CD4-positive, alpha-beta T cell treated with Interleukin-1 beta for 1 hour (primary cell): ENCODE data around the gene PFDN1.

Experiments used
- DNase-seq, 2 donors: peaks; one replicate each; pipeline ENCODE4 v3.0.0-alpha.2; 2020 to 2022

The PFDN1 gene

DNA sequence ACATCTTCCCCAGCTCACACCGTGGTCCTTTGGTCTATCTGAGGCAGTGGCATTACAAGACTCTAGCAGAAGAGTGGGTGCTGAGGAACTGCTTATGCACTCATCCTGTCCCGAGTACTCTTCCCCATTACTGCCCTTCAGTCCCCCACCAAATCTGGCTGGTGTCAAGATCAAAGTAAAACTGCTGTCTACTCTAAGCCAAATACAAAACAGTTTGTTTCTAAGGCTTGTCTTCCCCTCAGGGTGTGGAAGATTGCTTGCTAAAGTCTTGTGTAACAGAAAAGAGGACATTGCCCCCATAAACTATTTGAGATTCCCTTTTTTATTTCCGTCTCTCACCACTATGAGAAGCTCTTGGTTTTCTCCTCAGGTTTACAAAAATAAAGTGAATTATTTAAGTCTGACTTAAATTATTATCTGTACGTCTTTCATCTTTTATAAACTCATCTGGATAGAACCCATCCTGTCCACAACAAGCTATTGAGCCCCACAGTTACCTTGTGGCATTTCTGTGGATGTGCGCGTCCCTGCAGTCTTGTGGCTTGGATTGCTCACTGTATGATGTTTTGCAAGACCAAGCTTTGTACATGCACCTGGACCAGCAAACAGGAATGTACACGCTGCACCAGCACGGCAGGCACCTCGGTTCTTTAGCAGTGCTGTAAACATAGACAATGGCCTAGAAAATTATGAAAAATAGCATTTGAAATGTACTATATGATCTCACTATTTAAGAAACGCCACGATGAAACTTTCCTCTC is 66.9 kb downstream of the PFDN1 start:
- no peak for DNase-seq

GRCh38 chr5:140234377-140234989 is 68.4 kb downstream of the PFDN1 start:
- no peak for DNase-seq

DNA sequence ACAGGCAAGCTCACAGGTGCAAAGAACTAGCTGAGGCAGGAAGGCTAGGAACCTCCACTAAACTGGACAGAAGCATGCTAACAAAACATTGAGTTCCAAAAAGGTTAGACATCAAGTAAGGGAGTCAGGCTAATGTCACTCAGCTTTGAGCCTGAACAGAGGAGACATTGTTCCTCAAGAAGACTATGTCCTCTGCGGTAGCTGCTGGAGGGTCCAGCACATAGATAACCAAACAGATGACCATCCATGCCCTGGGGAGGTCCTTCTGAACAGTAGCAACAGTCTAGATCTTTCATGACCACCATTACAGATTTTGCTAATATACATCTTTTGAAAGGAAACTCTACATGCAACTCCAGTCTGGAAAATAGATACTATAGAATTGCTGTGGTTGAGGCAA is 70.2 kb downstream of the PFDN1 start:
- no peak for DNase-seq

GRCh38 chr5:140230373-140230772 is 72.5 kb downstream of the PFDN1 start:
- no peak for DNase-seq

DNA sequence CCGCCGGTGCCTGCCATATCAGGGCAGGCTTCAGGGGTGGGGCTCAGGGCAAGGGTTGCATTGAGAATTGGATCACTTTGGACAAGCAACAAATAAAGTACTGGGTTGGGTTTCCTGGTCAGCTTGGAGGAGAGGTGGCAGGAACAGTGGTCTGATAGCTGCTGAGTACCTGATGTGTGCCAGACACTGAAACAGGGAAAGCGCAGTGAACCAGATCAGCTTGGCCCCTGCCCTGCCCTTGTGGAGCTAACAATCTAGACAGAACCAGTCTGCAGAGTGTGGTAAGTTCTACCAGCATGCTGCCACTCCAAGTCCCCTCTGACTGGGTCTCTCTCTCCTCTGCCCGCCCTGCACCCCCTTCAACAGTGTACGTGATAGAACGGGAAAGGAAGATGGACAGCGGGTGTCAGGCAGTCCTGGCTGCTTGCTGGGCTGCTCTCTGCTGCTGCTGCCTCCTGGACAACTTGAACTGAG is 74.5 kb downstream of the PFDN1 start:
- no peak for DNase-seq

GRCh38 chr5:140227046-140227445 is 75.9 kb downstream of the PFDN1 start:
- DNase-seq, result no peak

- no peak for DNase-seq
These were observed 77.5 kb downstream of the PFDN1 start for GRCh38 chr5:140225396-140225795.

DNA sequence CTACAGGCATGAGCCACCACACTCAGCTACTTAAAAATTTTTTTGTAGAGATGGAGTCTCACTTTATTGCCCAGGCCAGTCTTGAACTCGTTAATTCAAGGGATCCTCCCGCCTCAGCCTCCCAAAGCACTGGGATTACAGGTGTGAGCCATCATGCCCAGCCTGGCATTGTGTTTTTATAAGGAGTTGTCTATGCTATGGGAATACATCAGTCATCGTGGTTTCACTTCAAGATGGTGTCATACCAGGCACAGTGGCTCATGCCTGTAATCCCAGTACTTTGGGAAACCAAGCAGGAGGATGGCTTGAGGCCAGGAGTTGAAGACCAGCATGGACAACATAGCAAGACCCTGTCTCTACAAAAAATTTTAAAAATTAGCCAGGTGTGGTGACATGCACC is 78.2 kb downstream of the PFDN1 start:
- no peak for DNase-seq

GRCh38 chr5:140223567-140223966 is 79.3 kb downstream of the PFDN1 start:
- DNase-seq, result no peak

DNA sequence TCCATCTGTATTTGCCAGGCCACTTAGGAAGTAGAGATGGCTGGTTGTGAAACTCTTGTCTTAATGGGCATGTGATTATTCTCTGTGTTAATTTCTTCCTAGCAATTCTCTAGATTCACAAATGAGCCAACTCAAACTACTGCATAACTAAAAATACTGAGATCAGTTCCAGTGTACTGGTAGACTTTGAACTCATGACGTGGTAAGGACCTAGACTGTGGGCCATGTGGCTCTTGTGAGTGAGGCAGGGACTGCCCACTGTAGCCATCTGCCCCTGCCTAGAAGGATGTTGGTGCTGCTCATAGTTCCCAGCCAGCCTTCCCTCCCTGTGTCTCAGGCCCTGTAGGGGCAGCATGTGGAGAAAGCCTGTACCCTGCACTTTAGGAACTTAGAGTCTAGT is 80.5 kb downstream of the PFDN1 start:
- no peak for DNase-seq

DNA sequence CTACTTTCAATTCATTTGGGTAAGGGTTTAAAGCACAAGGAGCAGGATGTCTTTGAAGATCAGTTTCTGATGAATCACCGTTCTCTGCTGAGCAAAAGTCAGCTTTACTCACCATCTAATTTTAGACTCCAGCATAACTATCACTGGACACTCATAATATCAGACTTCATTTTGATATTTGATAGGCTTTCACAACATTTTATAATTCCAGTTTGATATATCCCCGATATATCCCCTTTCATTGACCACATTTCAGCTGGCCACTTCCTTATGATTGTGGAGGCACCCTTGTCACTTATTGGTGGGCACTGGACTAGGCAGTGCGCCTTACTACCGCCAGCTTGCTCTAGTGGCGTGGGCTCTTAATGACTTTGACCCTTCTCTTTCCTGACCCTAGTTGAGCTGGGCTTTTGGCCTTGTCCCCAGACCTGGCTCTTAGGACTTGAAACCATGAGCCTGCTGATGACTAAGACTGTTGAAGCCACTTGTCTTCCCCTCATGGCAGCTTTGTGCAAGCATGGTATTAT is 81.1 kb downstream of the PFDN1 start:
- DNase-seq, result no peak

DNA sequence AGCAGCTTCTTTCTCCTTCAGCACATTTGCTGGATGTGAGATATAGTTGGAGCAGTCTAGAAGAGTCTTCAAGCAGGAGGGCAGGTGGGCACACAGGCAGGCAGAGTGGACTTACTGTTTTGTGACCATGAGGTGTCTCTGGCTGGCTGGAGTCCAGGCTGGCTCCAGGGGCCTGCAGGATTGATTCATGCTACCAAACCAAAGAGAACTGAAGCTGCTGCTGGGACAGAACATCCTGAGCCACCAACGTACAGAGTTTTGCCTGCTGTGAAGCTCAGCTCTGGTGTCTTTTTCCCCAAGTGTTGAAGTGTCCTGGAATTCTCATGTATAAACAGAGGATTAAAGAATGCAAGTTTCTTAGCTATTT is 82.2 kb downstream of the PFDN1 start:
- DNase-seq, result no peak

GRCh38 chr5:140220032-140220697 is 82.7 kb downstream of the PFDN1 start:
- no peak for DNase-seq

DNA sequence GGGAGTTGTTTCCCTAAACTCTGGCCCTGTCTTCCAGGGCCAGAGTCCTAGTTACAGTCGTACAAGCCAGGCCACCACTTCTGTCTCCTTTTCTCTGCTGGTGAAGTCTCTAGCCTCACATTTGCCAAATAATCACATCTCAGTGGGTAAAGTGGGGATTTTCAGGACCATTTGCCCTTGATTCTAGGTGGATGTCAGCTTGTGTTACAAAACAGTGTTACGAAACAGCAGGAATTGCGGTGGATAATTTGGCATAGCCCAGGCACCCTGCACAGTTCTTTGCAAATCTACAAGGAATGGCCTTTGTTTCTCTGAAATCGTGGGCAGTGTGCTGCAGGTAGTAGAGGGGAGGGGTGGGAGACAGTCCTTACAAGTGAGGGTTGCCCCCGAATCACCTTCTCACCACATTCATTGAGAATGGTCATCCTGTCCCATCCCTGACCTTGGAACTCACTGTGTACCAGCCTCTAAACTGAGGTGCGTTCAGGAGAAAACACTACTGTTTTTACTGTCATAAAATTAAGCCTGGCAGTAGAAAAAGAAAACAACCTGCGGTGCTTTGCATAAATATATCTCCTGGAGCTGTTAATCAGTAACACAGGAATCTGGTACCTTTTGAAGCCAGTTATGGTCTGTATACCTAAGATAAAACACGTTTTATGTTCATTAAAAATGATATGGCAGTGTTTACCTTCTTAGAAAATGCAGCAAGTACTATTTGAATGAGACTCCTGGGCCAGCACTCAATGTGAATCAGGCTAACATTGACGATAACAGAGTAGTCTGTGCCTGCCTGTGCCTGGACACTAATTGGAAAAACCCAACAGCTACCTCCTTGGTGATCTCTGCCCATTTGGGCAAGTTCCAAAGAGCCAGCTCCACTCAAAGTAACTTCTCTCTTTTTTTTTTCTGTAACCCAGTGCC is 83.6 kb downstream of the PFDN1 start:
- DNase-seq, result no peak

DNA sequence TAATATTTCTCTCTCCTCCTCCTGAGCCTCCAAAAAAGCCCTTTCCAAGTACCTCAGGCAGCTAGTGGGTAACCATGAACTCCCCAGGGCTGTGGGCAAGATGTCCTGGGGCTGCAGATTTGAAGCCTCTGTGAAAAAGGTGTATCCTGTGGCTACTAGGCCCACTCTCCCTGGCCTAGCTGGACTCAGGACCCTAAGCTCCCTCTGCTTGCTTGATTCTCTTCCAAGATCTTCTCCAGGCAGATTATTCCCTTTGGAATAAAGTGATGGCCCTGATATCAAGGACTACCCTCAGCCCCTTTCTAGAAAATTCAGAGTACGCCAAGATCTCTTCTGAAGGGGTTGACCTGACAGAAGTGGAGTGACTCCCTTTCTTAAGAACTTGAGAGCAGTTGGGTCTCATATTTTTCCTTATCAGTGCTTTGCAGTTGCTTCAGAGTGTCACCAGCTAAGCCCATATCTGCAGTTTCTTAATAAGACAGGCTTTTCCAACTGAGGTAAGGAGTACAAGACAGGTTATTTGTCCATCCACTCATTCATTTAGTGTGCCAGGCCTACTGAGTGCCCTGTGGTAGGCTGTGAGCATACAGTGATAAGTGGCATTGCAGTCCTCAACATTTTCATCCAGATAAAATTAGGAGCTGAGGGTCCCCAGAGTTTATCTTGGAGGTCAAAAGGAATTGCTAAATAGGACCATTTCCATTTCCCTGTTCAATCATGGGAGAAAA is 85.4 kb downstream of the PFDN1 start:
- DNase-seq, result no peak

GRCh38 chr5:140216478-140217074 is 86.3 kb downstream of the PFDN1 start:
- DNase-seq, result no peak

DNA sequence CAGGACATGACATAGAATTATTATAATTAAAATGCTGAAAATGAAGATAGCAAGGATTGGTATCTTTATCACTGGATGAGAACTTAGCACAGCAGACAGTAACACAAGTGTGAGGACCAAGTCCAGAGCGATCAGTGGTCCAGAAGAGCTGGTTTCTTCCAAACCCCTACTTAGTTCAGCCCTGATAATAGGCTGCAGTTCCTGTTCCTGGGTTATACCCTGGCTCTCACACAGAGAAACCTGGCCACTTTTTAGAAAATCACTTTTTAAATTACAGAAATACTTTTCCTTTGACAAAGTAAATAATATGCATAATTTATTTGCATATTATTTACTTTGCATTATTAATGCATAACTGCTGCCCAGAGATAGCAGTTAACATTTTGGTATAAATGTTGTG is 87.6 kb downstream of the PFDN1 start:
- DNase-seq, result no peak

GRCh38 chr5:140214831-140215230 is 88.1 kb downstream of the PFDN1 start:
- DNase-seq, result no peak

- no peak for DNase-seq
These were observed 89.4 kb downstream of the PFDN1 start for GRCh38 chr5:140213370-140213983.

DNA sequence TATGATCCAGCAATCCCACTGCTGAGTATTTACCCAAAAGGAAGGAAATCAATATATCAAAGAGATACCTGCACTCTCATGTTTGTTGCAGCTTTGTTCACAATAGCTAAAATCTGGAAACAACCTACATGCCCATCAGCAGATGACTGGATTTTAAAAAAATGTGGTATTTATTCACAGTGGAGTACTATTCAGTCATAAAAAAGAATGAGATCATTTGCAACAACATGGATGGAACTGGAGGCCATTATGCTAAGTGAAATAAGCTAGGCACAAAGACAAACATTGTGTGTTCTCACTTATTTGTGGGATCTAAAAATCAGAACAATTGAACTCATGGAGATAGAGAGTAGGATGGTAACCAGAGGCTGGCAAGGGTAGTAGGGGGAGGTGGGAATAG is 94.8 kb downstream of the PFDN1 start:
- DNase-seq, result no peak
